Upper lobe of left lung (tissue), 4 donors: ENCODE measurements around the gene MAML1.

ENCODE experiments used
- CTCF ChIP-seq, 6 experiments: fragments of 450-650 bp in 4 of 6; fragments of 200-600 bp in 2 of 6; sonication (generic) in 2 of 6; IDR thresholded peaks; one replicate each; pipeline ENCODE4 v1.5.1; 2016 to 2019; ENCODE audit warnings: antibody characterized with exemption in 6 of 6
- POLR2AphosphoS5 ChIP-seq, 2 donors: sonication (generic); formaldehyde crosslinking; IDR thresholded peaks; one replicate each; pipeline ENCODE4 v1.5.1; 2017; ENCODE audit warnings: antibody characterized with exemption in 2 of 2

GRCh38 chr5:179824745-179825112 lies 92.1 kb downstream of the MAML1 start:
- TF ChIP-seq POLR2AphosphoS5 (IDR thresholded peaks at IDR 0.05), result no peak
- no peak for TF ChIP-seq CTCF (IDR thresholded peaks at IDR 0.05)
